ENCODE results near the gene TBX1.

TBX1 gene

GRCh38 chr22:19748991-19749664 is 11.4 kb upstream of the TBX1 start:
- DNase-seq (ENCODE audit: low spot score), result no peak
- in situ Hi-C loops (cut with MboI; ENCODE audit: low pct_unique_long_range_greater_than_20kb, low sequenced_read_pairs, unreplicated experiment), result no loop called here
- TF ChIP-seq CTCF (IDR thresholded peaks at IDR 0.05; ENCODE audit: extremely low read depth, insufficient read depth, missing control alignments), result no peak

- DNase-seq (ENCODE audit: low spot score), result no peak
- no peak for TF ChIP-seq CTCF (IDR thresholded peaks at IDR 0.05; ENCODE audit: extremely low read depth, insufficient read depth, missing control alignments)
- in situ Hi-C loops (cut with MboI; ENCODE audit: low pct_unique_long_range_greater_than_20kb, low sequenced_read_pairs, unreplicated experiment), result no loop called here
These were observed 10.7 kb upstream of the TBX1 start for GRCh38 chr22:19749876-19750275.

GRCh38 chr22:19750507-19751490 is 9.8 kb upstream of the TBX1 start:
- no peak for DNase-seq (ENCODE audit: low spot score)
- TF ChIP-seq CTCF (IDR thresholded peaks at IDR 0.05; ENCODE audit: extremely low read depth, insufficient read depth, missing control alignments), result no peak
- in situ Hi-C loops (cut with MboI; ENCODE audit: low pct_unique_long_range_greater_than_20kb, low sequenced_read_pairs, unreplicated experiment), result no loop called here

GRCh38 chr22:19751497-19752245 is 8.9 kb upstream of the TBX1 start:
- DNase-seq (ENCODE audit: low spot score), result no peak

GRCh38 chr22:19753090-19753842 is 7.3 kb upstream of the TBX1 start:
- TF ChIP-seq CTCF (IDR thresholded peaks at IDR 0.05; ENCODE audit: extremely low read depth, insufficient read depth, missing control alignments), result no peak
- no peak for DNase-seq (ENCODE audit: low spot score)
- in situ Hi-C loops (cut with MboI; ENCODE audit: low pct_unique_long_range_greater_than_20kb, low sequenced_read_pairs, unreplicated experiment), result no loop called here

More at GRCh38 chr22:19751497-19752245, 8.9 kb upstream of the TBX1 start:
- no peak for TF ChIP-seq CTCF (IDR thresholded peaks at IDR 0.05; ENCODE audit: extremely low read depth, insufficient read depth, missing control alignments)
- in situ Hi-C loops (cut with MboI; ENCODE audit: low pct_unique_long_range_greater_than_20kb, low sequenced_read_pairs, unreplicated experiment), result no loop called here

All from GM13977 (cell line).